NCI-H146 (cell line): Measurements from ENCODE around the gene IFNG.

Experiments
- DNase-seq: peaks from one replicate; lab custom pipeline; 2025; lab: John Stamatoyannopoulos, UW

IFNG gene

GRCh38 chr12:68166317-68166831, 6.8 kb upstream of the IFNG start:
- no peak for DNase-seq

- DNase-seq: no peak
These were observed 4.1 kb upstream of the IFNG start for GRCh38 chr12:68163560-68164081.

GRCh38 chr12:68162374-68162773, 2.8 kb upstream of the IFNG start:
- no peak for DNase-seq

GRCh38 chr12:68158432-68158831, 1.1 kb downstream of the IFNG start:
- no peak for DNase-seq

GRCh38 chr12:68157380-68157779, 2.2 kb downstream of the IFNG start:
- DNase-seq: no peak

GRCh38 chr12:68156636-68157035, 2.9 kb downstream of the IFNG start:
- DNase-seq: no peak

- DNase-seq: no peak
These were observed 4.8 kb downstream of the IFNG start for GRCh38 chr12:68154779-68155178.

- DNase-seq: no peak
These were observed 11.1 kb downstream of the IFNG start for GRCh38 chr12:68148261-68148951.

GRCh38 chr12:68140556-68140955, 19.0 kb downstream of the IFNG start:
- DNase-seq: no peak

GRCh38 chr12:68139941-68140340, 19.6 kb downstream of the IFNG start:
- no peak for DNase-seq

GRCh38 chr12:68139001-68139400, 20.5 kb downstream of the IFNG start:
- no peak for DNase-seq

GRCh38 chr12:68138480-68138879, 21.1 kb downstream of the IFNG start:
- no peak for DNase-seq

GRCh38 chr12:68137335-68137830, 22.2 kb downstream of the IFNG start:
- DNase-seq: no peak

- DNase-seq: no peak
These were observed 24.0 kb downstream of the IFNG start for GRCh38 chr12:68135520-68135919.

- no peak for DNase-seq
These were observed 27.6 kb downstream of the IFNG start for GRCh38 chr12:68131867-68132414.

- DNase-seq: no peak
These were observed 29.6 kb downstream of the IFNG start for GRCh38 chr12:68129979-68130378.

- no peak for DNase-seq
These were observed 37.2 kb downstream of the IFNG start for GRCh38 chr12:68122236-68122920.

GRCh38 chr12:68121143-68121542, 38.4 kb downstream of the IFNG start:
- no peak for DNase-seq

GRCh38 chr12:68119724-68120211, 39.8 kb downstream of the IFNG start:
- DNase-seq: peak; percentile 8

GRCh38 chr12:68119250-68119649, 40.3 kb downstream of the IFNG start:
- DNase-seq: no peak

GRCh38 chr12:68118096-68118755, 41.3 kb downstream of the IFNG start:
- no peak for DNase-seq

- DNase-seq: no peak
These were observed 41.9 kb downstream of the IFNG start for GRCh38 chr12:68117661-68118060.
